Stomach (tissue), 9 donors: ENCODE data around the gene CCDC80. TPM values are rescaled to one million over a fixed set of nuclear protein-coding genes. Genes with fewer than 3 reads are reported as not detected.

Source experiments
- DNase-seq, 2 donors: peaks; one replicate each; pipeline versions ENCODE4 v3.0.0 to v3.0.0-alpha.2; 2013 to 2019
- H3K27ac ChIP-seq, 5 donors: fragments of 200-600 bp in 4 of 5; sonication (generic) in 4 of 5; one replicate each; pipeline ENCODE4 v1.5.1; 2013 to 2019; ENCODE audit warnings: mild to moderate bottlenecking in 1 of 5, moderate library complexity in 1 of 5
- H3K27me3 ChIP-seq, 3 donors: fragments of 200-600 bp; sonication (generic); one replicate each; pipeline ENCODE4 v1.5.1; 2017 to 2019; ENCODE audit warnings: mixed run types in 1 of 3
- H3K36me3 ChIP-seq, 4 donors: fragments of 200-600 bp; sonication (generic); 1 replicate in 3 of 4; 2 replicates in 1 of 4; pipeline ENCODE4 v1.5.1; 2016 to 2019
- H3K4me1 ChIP-seq, 4 donors: fragments of 200-600 bp; sonication (generic); one replicate each; pipeline ENCODE4 v1.5.1; 2016 to 2019
- H3K4me3 ChIP-seq, 4 donors: fragments of 200-600 bp; sonication (generic) in 3 of 4; one replicate each; pipeline ENCODE4 v1.5.1; 2016 to 2019; ENCODE audit warnings: mild to moderate bottlenecking in 1 of 4
- H3K9me3 ChIP-seq, 4 donors: fragments of 200-600 bp; sonication (generic); one replicate each; pipeline ENCODE4 v1.5.1; 2016 to 2019
- EP300 ChIP-seq: sonication (generic); formaldehyde crosslinking; IDR thresholded peaks from one replicate; pipeline ENCODE4 v1.6.1; 2017; ENCODE audit warnings: antibody characterized with exemption
- POLR2A ChIP-seq, 4 donors: fragments of 450-650 bp; IDR thresholded peaks; one replicate each; pipeline ENCODE4 v1.6.1; 2016; ENCODE audit warnings: antibody characterized with exemption in 4 of 4, control low read depth in 2 of 4, mild to moderate bottlenecking in 1 of 4, moderate library complexity in 1 of 4
- POLR2AphosphoS5 ChIP-seq, 3 donors: sonication (generic); formaldehyde crosslinking; IDR thresholded peaks; one replicate each; pipeline ENCODE4 v1.6.1; 2016; ENCODE audit warnings: antibody characterized with exemption in 3 of 3
- WGBS, 5 donors: extraction: QIAGEN DNeasy Blood & Tissue Kit in 3 of 5; methylation state at CpG; one replicate each; pipeline versions ENCODE4 v1.1.5 to v1.1.7; 2013 to 2018; 5-methylcytosine and 5-hydroxymethylcytosine counted together
- intact Hi-C: fragments of 100-400 bp; cut with DNase I; formaldehyde crosslinking; loops from one replicate; pipeline ENCODE4 v1.15.1; 2023; ENCODE audit warnings: low total_unique reads
- polyA plus RNA-seq, 3 donors: library from polyadenylated mRNA; stranded (reverse); fragments of 200-250 nt; gene quantifications; one replicate each; pipeline ENCODE4 v1.2.3, GENCODE V29; 2013
- total RNA-seq, 5 donors: library from RNA; depleted of rRNA; stranded (reverse); fragments of >200 nt; gene quantifications; one replicate each; pipeline versions ENCODE4 v1.1.0 to v1.2.3, GENCODE V29; 2014 to 2016
- TF ChIP-seq, protein P1 (sequence below), 7 experiments: fragments of 450-650 bp in 4 of 7; fragments of 200-600 bp in 3 of 7; sonication (generic) in 3 of 7; IDR thresholded peaks; one replicate each; pipeline ENCODE4 v1.5.1; 2016 to 2019; ENCODE audit warnings: antibody characterized with exemption in 7 of 7, control low read depth in 2 of 7, mild to moderate bottlenecking in 1 of 7
- donor health status: healthy with polysubstance abuse.
- donor health status: Bipolar disorder and iron deficiency.
- donor health status: healthy.

Gene CCDC80
- total and polyA plus RNA-seq, 8 donors = 2.3 to 158 (median 11.5) TPM

- Histone ChIP-seq H3K36me3 (no peaks in the 10 kb centered on the region), H3K27me3 (no peaks in the 10 kb centered on the region), H3K4me1 (peaks cover 0 to 21% (median 8%) of the 10 kb centered on the region in 4 donors), H3K27ac (no peak overlapping the region), H3K4me3 (no peak overlapping the region), H3K9me3 (no peaks in the 10 kb centered on the region)
- TF ChIP-seq POLR2AphosphoS5 (IDR thresholded peaks at IDR 0.05) = no peak
- no peak for TF ChIP-seq POLR2A (IDR thresholded peaks at IDR 0.05)
- no peak for TF ChIP-seq EP300
- TF ChIP-seq, protein P1, sequence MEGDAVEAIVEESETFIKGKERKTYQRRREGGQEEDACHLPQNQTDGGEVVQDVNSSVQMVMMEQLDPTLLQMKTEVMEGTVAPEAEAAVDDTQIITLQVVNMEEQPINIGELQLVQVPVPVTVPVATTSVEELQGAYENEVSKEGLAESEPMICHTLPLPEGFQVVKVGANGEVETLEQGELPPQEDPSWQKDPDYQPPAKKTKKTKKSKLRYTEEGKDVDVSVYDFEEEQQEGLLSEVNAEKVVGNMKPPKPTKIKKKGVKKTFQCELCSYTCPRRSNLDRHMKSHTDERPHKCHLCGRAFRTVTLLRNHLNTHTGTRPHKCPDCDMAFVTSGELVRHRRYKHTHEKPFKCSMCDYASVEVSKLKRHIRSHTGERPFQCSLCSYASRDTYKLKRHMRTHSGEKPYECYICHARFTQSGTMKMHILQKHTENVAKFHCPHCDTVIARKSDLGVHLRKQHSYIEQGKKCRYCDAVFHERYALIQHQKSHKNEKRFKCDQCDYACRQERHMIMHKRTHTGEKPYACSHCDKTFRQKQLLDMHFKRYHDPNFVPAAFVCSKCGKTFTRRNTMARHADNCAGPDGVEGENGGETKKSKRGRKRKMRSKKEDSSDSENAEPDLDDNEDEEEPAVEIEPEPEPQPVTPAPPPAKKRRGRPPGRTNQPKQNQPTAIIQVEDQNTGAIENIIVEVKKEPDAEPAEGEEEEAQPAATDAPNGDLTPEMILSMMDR (IDR thresholded peaks at IDR 0.05) = no peak
- intact Hi-C loops = no loop called here
- 42 to 60% (median 56%) methylated on average over 6 of the region's 6 CpGs for WGBS, 5 donors
- no peak for DNase-seq
Observed at GRCh38 chr3:112675349-112675748, 34.4 kb upstream of the CCDC80 start.

GRCh38 chr3:112672716-112673541 lies 32.0 kb upstream of the CCDC80 start:
- DNase-seq = no peak
- Histone ChIP-seq H3K36me3 (no peaks in the 10 kb centered on the region), H3K27me3 (no peaks in the 10 kb centered on the region), H3K4me1 (peaks cover 0 to 21% (median 8%) of the 10 kb centered on the region in 4 donors), H3K27ac (peak overlapping the region in 1 of 5 donors; percentile 2), H3K9me3 (no peaks in the 10 kb centered on the region), H3K4me3 (no peak overlapping the region)
- intact Hi-C loops = no loop called here
- TF ChIP-seq POLR2A (IDR thresholded peaks at IDR 0.05) (no peak), POLR2AphosphoS5 (IDR thresholded peaks at IDR 0.05) (no peak), EP300 (no peak)
- TF ChIP-seq, protein P1 (IDR thresholded peaks at IDR 0.05) = no peak
- WGBS, 5 donors = 66 to 71% (median 70%) methylated on average over 5 of the region's 5 CpGs

DNA sequence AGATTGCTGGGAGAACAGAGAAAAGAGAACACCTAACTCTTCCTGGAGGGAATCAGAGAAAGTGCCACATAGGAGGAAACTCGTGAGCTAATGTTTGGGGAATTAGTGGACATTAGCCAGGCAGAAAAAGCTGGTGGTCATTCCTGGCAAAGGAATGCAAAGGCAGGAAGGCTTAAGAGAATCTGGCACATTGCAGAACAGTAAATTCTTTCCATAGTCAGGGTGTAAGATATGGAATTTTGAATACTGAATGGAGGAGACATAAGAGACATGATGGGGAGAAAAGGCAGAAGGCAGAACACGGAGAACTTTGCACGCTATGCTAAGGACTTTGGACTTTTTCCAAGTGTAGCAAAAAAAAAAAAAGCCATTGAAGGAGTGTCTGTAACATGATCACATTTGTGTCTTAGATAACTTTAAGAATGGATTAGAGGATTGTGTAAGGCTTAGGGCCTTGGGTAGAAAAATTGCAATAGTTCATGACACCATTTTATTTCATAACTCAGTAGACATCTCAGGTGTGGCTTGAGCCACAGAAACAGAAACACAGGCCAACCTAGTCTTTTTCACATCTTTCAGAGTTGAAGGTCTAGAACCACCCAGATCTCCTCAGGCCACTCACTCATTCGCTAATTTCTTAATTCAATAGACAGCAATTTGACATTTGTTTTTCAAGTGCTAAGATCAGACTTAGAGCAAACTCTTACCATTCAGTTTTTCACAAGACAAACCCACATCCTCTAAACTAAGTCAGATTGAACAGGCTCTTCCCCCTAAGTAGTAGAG lies 31.2 kb upstream of the CCDC80 start:
- WGBS, 5 donors = 31 to 53% (median 39%) methylated on average over 4 of the region's 4 CpGs

DNA sequence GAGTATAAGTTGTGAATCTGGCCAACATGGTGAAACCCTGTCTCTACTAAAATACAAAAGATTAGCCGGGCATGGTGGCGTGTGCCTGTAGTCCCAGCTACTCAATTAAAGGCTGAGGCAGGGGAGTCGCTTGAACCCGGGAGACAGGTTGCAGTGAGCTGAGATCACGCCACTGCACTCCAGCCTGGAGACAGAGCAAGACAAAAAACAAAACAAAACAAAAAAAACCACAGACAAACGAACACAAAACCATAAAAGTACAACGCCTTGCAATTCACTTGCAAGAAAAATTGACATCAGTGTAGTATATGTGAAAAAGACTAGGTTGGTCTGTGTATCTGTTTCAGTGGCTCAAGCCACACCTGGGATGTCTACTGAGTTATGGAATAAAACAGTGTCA lies 29.9 kb upstream of the CCDC80 start:
- peaks cover 0 to 10% (median 6%) of the 10 kb centered on the region in 4 donors for H3K4me1 ChIP-seq
- 74 to 93% (median 89%) methylated on average over 7 of the region's 7 CpGs for WGBS, 5 donors
- no peak overlapping the region for H3K27ac ChIP-seq
- H3K9me3 ChIP-seq = no peaks in the 10 kb centered on the region
- DNase-seq = no peak
- intact Hi-C loops = no loop called here
- H3K4me3 ChIP-seq = no peak overlapping the region
- no peaks in the 10 kb centered on the region for H3K36me3 ChIP-seq
- no peaks in the 10 kb centered on the region for H3K27me3 ChIP-seq
- TF ChIP-seq POLR2A (IDR thresholded peaks at IDR 0.05) (no peak), EP300 (no peak), POLR2AphosphoS5 (IDR thresholded peaks at IDR 0.05) (no peak)
- TF ChIP-seq, protein P1 (IDR thresholded peaks at IDR 0.05) = no peak

More for the DNA sequence above, 31.2 kb upstream of the CCDC80 start:
- Histone ChIP-seq H3K27me3 (no peaks in the 10 kb centered on the region), H3K36me3 (no peaks in the 10 kb centered on the region), H3K27ac (peak overlapping the region in 2 of 5 donors; percentile 19 to 26), H3K4me3 (no peak overlapping the region), H3K4me1 (peaks cover 0 to 17% (median 8%) of the 10 kb centered on the region in 4 donors), H3K9me3 (no peaks in the 10 kb centered on the region)
- no peak for TF ChIP-seq POLR2A (IDR thresholded peaks at IDR 0.05)
- TF ChIP-seq EP300 = no peak
- no peak for TF ChIP-seq POLR2AphosphoS5 (IDR thresholded peaks at IDR 0.05)
- TF ChIP-seq, protein P1 (IDR thresholded peaks at IDR 0.05) = no peak
- peak in 1 of 2 donors; percentile 30 for DNase-seq
- intact Hi-C loops = no loop called here
